Esophagus muscularis mucosa (tissue), 4 donors: ENCODE measurements around the gene PPP3CB. TPM values are rescaled to one million over a fixed set of nuclear protein-coding genes. Genes with fewer than 3 reads are reported as not detected.

Experiments
- DNase-seq: peaks from one replicate; pipeline ENCODE4 v3.0.0-alpha.2; 2017; ENCODE audit errors: extremely low spot score
- H3K27ac ChIP-seq, 4 donors: fragments of 200-600 bp; sonication (generic); replicated peaks in 1 of 4; 1 replicate in 3 of 4; 2 replicates in 1 of 4; pipeline ENCODE4 v1.5.1; 2016 to 2019; ENCODE audit warnings: mild to moderate bottlenecking in 1 of 4
- H3K27me3 ChIP-seq, 4 donors: fragments of 200-600 bp; sonication (generic); one replicate each; pipeline versions ENCODE4 v1.5.1 to v1.6.0; 2016 to 2019
- H3K36me3 ChIP-seq, 4 donors: fragments of 200-600 bp; sonication (generic); one replicate each; pipeline ENCODE4 v1.5.1; 2016 to 2019
- H3K4me1 ChIP-seq, 4 donors: fragments of 200-600 bp; sonication (generic); one replicate each; pipeline ENCODE4 v1.5.1; 2016 to 2019
- H3K4me3 ChIP-seq, 4 donors: fragments of 200-600 bp; sonication (generic); 1 replicate in 2 of 4; 2 replicates in 2 of 4; pipeline ENCODE4 v1.5.1; 2016 to 2019; ENCODE audit warnings: mild to moderate bottlenecking in 4 of 4, moderate library complexity in 1 of 4
- H3K9me3 ChIP-seq, 4 donors: fragments of 200-600 bp; sonication (generic); 1 replicate in 3 of 4; 2 replicates in 1 of 4; pipeline ENCODE4 v1.5.1; 2016 to 2019
- CTCF ChIP-seq, 3 experiments: fragments of 200-600 bp in 2 of 3; fragments of 450-650 bp in 1 of 3; sonication (generic) in 2 of 3; IDR thresholded peaks; one replicate each; pipeline ENCODE4 v1.5.1; 2017 to 2019; ENCODE audit warnings: antibody characterized with exemption in 3 of 3, mild to moderate bottlenecking in 2 of 3, moderate library complexity in 1 of 3
- EP300 ChIP-seq: sonication (generic); formaldehyde crosslinking; IDR thresholded peaks from one replicate; pipeline ENCODE4 v1.6.1; 2017; ENCODE audit warnings: antibody characterized with exemption
- POLR2A ChIP-seq: fragments of 450-650 bp; IDR thresholded peaks from one replicate; pipeline ENCODE4 v1.6.1; 2017; ENCODE audit warnings: antibody characterized with exemption, moderate library complexity, mild to moderate bottlenecking, low read depth
- POLR2AphosphoS5 ChIP-seq, 2 donors: sonication (generic); formaldehyde crosslinking; IDR thresholded peaks; one replicate each; pipeline ENCODE4 v1.6.1; 2017; ENCODE audit warnings: antibody characterized with exemption in 2 of 2
- WGBS: methylation state at CpG from one replicate; pipeline ENCODE4 v1.1.5; 2018; 5-methylcytosine and 5-hydroxymethylcytosine counted together
- intact Hi-C: fragments of 100-400 bp; cut with DNase I; formaldehyde crosslinking; loops from one replicate; pipeline ENCODE4 v1.15.1; 2023
- total RNA-seq, 4 donors: library from RNA; depleted of rRNA; stranded (reverse); fragments of >200 nt; gene quantifications; one replicate each; pipeline versions ENCODE4 v1.1.0 to v1.2.1, GENCODE V29; 2016

Gene PPP3CB
- 100 to 1,000 TPM in 1 of 4 donors, 10 to 100 TPM in 3; 67.1 to 106 (median 71.6) TPM for total RNA-seq

GRCh38 chr10:73495884-73496674 lies at the start of gene PPP3CB:
Gene PPP3CB, minus strand, starts transcription at chr10:73496024. Its CDS starts 135 bp downstream, at chr10:73495889.
- intact Hi-C loops = no loop called here
- DNase-seq = peak; percentile 98
- WGBS = 16% methylated on average over 10 of the region's 28 CpGs
- no peaks in the 10 kb centered on the region for H3K9me3 ChIP-seq
- TF ChIP-seq POLR2AphosphoS5 (IDR thresholded peaks at IDR 0.05) (peak in 1 of 2 donors; percentile 42), EP300 (no peak)
- H3K27ac ChIP-seq = peak within 1 kb of the TSS; percentile 95 to 96 (median 96)
- no peaks in the 10 kb centered on the region for H3K27me3 ChIP-seq
- H3K4me1 ChIP-seq = peaks cover 26 to 56% (median 51%) of the 10 kb centered on the region in 4 donors
- peaks cover 11 to 43% (median 35%) of the 10 kb centered on the region in 4 donors for H3K36me3 ChIP-seq
- peak within 1 kb of the TSS; percentile 72 to 92 (median 85) for H3K4me3 ChIP-seq

GRCh38 chr10:73545357-73545756 lies 49.5 kb upstream of the PPP3CB start:
- intact Hi-C loops = no loop called here
- H3K27me3 ChIP-seq = no peaks in the 10 kb centered on the region
- no peak overlapping the region for H3K4me3 ChIP-seq
- H3K36me3 ChIP-seq = peaks cover 21 to 51% (median 38%) of the 10 kb centered on the region in 4 donors
- no peak overlapping the region for H3K27ac ChIP-seq
- no peaks in the 10 kb centered on the region for H3K4me1 ChIP-seq
- H3K9me3 ChIP-seq = no peaks in the 10 kb centered on the region
- DNase-seq = no peak
- no peak for TF ChIP-seq CTCF (IDR thresholded peaks at IDR 0.05)
- no peak for TF ChIP-seq EP300
- no peak for TF ChIP-seq POLR2A
- no peak for TF ChIP-seq POLR2AphosphoS5 (IDR thresholded peaks at IDR 0.05)
- WGBS = 81% methylated on average over 2 of the region's 2 CpGs

- Histone ChIP-seq H3K4me3 (no peak overlapping the region), H3K27me3 (no peaks in the 10 kb centered on the region), H3K9me3 (no peaks in the 10 kb centered on the region), H3K36me3 (peaks cover 33 to 96% (median 78%) of the 10 kb centered on the region in 4 donors), H3K4me1 (no peaks in the 10 kb centered on the region), H3K27ac (no peak overlapping the region)
- TF ChIP-seq POLR2A (no peak), POLR2AphosphoS5 (IDR thresholded peaks at IDR 0.05) (no peak), EP300 (no peak), CTCF (IDR thresholded peaks at IDR 0.05) (no peak)
- WGBS = 93% methylated on average over 7 of the region's 7 CpGs
- intact Hi-C loops = no loop called here
- DNase-seq = no peak
These were observed 41.9 kb upstream of the PPP3CB start for GRCh38 chr10:73537709-73538108.

GRCh38 chr10:73537288-73537687 lies 41.5 kb upstream of the PPP3CB start:
- no peaks in the 10 kb centered on the region for H3K27me3 ChIP-seq
- TF ChIP-seq POLR2AphosphoS5 (IDR thresholded peaks at IDR 0.05) = no peak
- no peak for TF ChIP-seq POLR2A
- no peak for TF ChIP-seq EP300
- intact Hi-C loops = no loop called here
- H3K4me1 ChIP-seq = no peaks in the 10 kb centered on the region
- 83% methylated on average over 2 of the region's 2 CpGs for WGBS
- no peak overlapping the region for H3K4me3 ChIP-seq
- H3K9me3 ChIP-seq = no peaks in the 10 kb centered on the region
- no peak for DNase-seq
- H3K27ac ChIP-seq = no peak overlapping the region
- peaks cover 29 to 96% (median 75%) of the 10 kb centered on the region in 4 donors for H3K36me3 ChIP-seq

- no peak for DNase-seq
- Histone ChIP-seq H3K9me3 (no peaks in the 10 kb centered on the region), H3K36me3 (peaks cover 22 to 93% (median 65%) of the 10 kb centered on the region in 4 donors), H3K4me1 (no peaks in the 10 kb centered on the region), H3K4me3 (no peak overlapping the region), H3K27ac (no peak overlapping the region), H3K27me3 (no peaks in the 10 kb centered on the region)
- 96% methylated on average over 1 of the region's 1 CpG for WGBS
- intact Hi-C loops = no loop called here
- no peak for TF ChIP-seq EP300
- no peak for TF ChIP-seq CTCF (IDR thresholded peaks at IDR 0.05)
- TF ChIP-seq POLR2AphosphoS5 (IDR thresholded peaks at IDR 0.05) = no peak
- TF ChIP-seq POLR2A = no peak
These were observed 39.0 kb upstream of the PPP3CB start for GRCh38 chr10:73534857-73535256.
